Activated naive CD4-positive, alpha-beta T cell treated with anti-CD3 and anti-CD28 coated beads for 36 hours (primary cell): ENCODE data around the gene VEGFD. TPM values are rescaled to one million over a fixed set of nuclear protein-coding genes. Genes with fewer than 3 reads are reported as not detected.

Experiments used
- total RNA-seq, 2 experiments: library from RNA; stranded (reverse); gene quantifications; one replicate each; pipeline ENCODE4 v1.2.3, GENCODE V29; 2021

The VEGFD gene
- total RNA-seq, 2 experiments from 2014 or later = not detected

Other genes with a start within 250 kb of the VEGFD start
- under 1 TPM; 0.35 to 0.48 TPM for gene ASB9, start 114.3 kb downstream of the VEGFD start, total RNA-seq
- gene ASB11, start 68.8 kb downstream of the VEGFD start, total RNA-seq = not detected
- 10 to 100 TPM; 26.8 to 28.4 TPM for gene PIGA, start 48.9 kb downstream of the VEGFD start, total RNA-seq
- 1 to 10 TPM; 6.2 to 9.2 TPM for gene PIR, start 108.9 kb upstream of the VEGFD start, total RNA-seq
- gene BMX, start 116.4 kb upstream of the VEGFD start, total RNA-seq = not detected
- gene ACE2, start 216.5 kb upstream of the VEGFD start, total RNA-seq = not detected